ENCODE results near the gene FLYWCH2. TPM values are rescaled to one million over a fixed set of nuclear protein-coding genes. Genes with fewer than 3 reads are reported as not detected.

The FLYWCH2 gene
- total and polyA plus RNA-seq, 2 of the 4 experiments (the other 2 are of a cell fraction) = 42.3 to 66.3 TPM

- Histone ChIP-seq H2BK20ac (ENCODE audit: low read depth, low read length) (peak overlapping the region; percentile 61; the same call in 1 of the 2 replicates), H3K27ac (ENCODE audit: insufficient read depth, low read length) (no peak overlapping the region), H4K20me1 (ENCODE audit: insufficient read depth, low read length) (peaks cover 7% of the 10 kb centered on the region; the same call in 1 of the 2 replicates), H2BK15ac (ENCODE audit: low read depth, low read length) (peak overlapping the region; percentile 88; the same call in 1 of the 3 replicates), H3K4me1 (ENCODE audit: control insufficient read depth, insufficient read depth, low read length) (peaks cover 10% of the 10 kb centered on the region), H2BK5ac (ENCODE audit: low read depth, low read length, poor library complexity, severe bottlenecking) (no peak overlapping the region), H2AFZ (replicated peaks; ENCODE audit: low read length, poor library complexity) (peak overlapping the region; percentile 92), H3K4me2 (ENCODE audit: low read depth, low read length) (no peak overlapping the region), H3K4me3 (ENCODE audit: insufficient read depth, low read depth, low read length) (no peak overlapping the region), H3K27me3 (ENCODE audit: control insufficient read depth, insufficient read depth, low read length) (no peaks in the 10 kb centered on the region), H2BK120ac (ENCODE audit: low read depth, low read length) (peak overlapping the region; percentile 65; the same call in 1 of the 2 replicates), H2AK9ac (replicated peaks; ENCODE audit: low read depth, low read length, poor library complexity) (peak overlapping the region; percentile 94), H3K18ac (ENCODE audit: low read depth, low read length) (no peak overlapping the region), H4K91ac (ENCODE audit: insufficient read depth, low read depth, low read length) (peak overlapping the region; percentile 58), H3K9me3 (ENCODE audit: control insufficient read depth, insufficient read depth, low read length) (no peaks in the 10 kb centered on the region), H3K4ac (ENCODE audit: low read depth, low read length) (peak overlapping the region; percentile 68), H3K36me3 (ENCODE audit: control insufficient read depth, insufficient read depth, low read length) (no peaks in the 10 kb centered on the region), H2AK5ac (ENCODE audit: low read depth, low read length) (peak overlapping the region; percentile 98), H3K23ac (ENCODE audit: low read depth, low read length) (no peak overlapping the region), H3K14ac (replicated peaks; ENCODE audit: low read depth, low read length) (peak overlapping the region; percentile 13; the same call in 1 of the 2 replicates), H3K79me1 (ENCODE audit: low read depth in 1 of 2, low read length in 2 of 2) (no peaks in the 10 kb centered on the region), H4K8ac (ENCODE audit: low read depth in 2 of 2, low read length in 2 of 2) (peak overlapping the region; percentile 45 to 83; a peak in 3 of 4 replicates), H3K9ac (ENCODE audit: low read depth, low read length) (no peak overlapping the region), H3K9me1 (ENCODE audit: insufficient read depth, low read length) (peaks cover 10% of the 10 kb centered on the region), H4K5ac (ENCODE audit: low read depth, low read length) (peak overlapping the region; percentile 60), H3K56ac (ENCODE audit: extremely low read depth, insufficient read depth, low read length) (no peak overlapping the region)
- CTCF ChIA-PET = interaction anchor here (0.6 to 2.6 kb wide), 14 partner anchors 8 to 106 kb away, joined by 3 to 54 read pairs (median 4); partner anchors contain the start of genes FLYWCH1 and FLYWCH2
- in situ Hi-C loops (cut with MboI; ENCODE audit: low sequenced_read_pairs) (loop anchor here (10.0 kb wide), 1 partner anchor 76 kb away; the partner anchor contains the start of gene FLYWCH1), dilution Hi-C loops (cut with HindIII; ENCODE audit: low sequenced_read_pairs, unreplicated experiment) (no loop called here), intact Hi-C loops (cut with micrococcal nuclease) (loop anchor here (1.0 to 5.0 kb wide), 3 partner anchors 29 to 80 kb away; no protein-coding TSS in a partner anchor)
- POLR2A ChIA-PET (ENCODE audit: unreplicated experiment) = interaction anchor here (1.8 kb wide), 1 partner anchor 29 kb away, joined by 6 read pairs; no protein-coding TSS in a partner anchor
- TF ChIP-seq BHLHE40 (IDR thresholded peaks at IDR 0.05; ENCODE audit: low read depth, low read length) (0 out of 2 replicates have a peak, but pooled peaks have one; percentile 40), SMC3 (IDR thresholded peaks at IDR 0.05; ENCODE audit: low read depth, low read length) (peak; percentile 98), MAFK (IDR thresholded peaks at IDR 0.05; ENCODE audit: low read depth, low read length) (no peak), POLR2A (IDR thresholded peaks at IDR 0.05; ENCODE audit: low read depth, low read length) (peak; percentile 40; the same call in 1 of the 2 replicates), USF2 (IDR thresholded peaks at IDR 0.05; ENCODE audit: low read depth, low read length) (no peak), CHD1 (IDR thresholded peaks at IDR 0.05; ENCODE audit: low read depth, low read length) (no peak), MXI1 (IDR thresholded peaks at IDR 0.05; ENCODE audit: borderline replicate concordance, low read depth, low read length) (no peak), CTCF (conservative IDR thresholded peaks at IDR 0.05; ENCODE audit: low read depth, low read length) (peak; percentile 97), MAZ (IDR thresholded peaks at IDR 0.05; ENCODE audit: borderline replicate concordance, low read depth, low read length) (peak; percentile 82), RCOR1 (IDR thresholded peaks at IDR 0.05; ENCODE audit: insufficient replicate concordance, low read length) (no peak), RAD21 (IDR thresholded peaks at IDR 0.05; ENCODE audit: low read length) (peak; percentile 98)
- WGBS, 2 experiments (ENCODE audit: extremely low coverage in 2 of 2, insufficient read length in 1 of 2) = 18% methylated on average over 3 of the region's 12 CpGs; no CpG with 5 or more reads in 1 of the 2 experiments
- DNase-seq (peak; percentile 89), ATAC-seq (ENCODE audit: low read depth) (peak; percentile 90)
- BruUV-seq (replicated peaks) = no TSS peak
Observed at GRCh38 chr16:2838928-2839327, 44.1 kb upstream of the FLYWCH2 start.
